ENCODE results near the gene NDUFS2.

NDUFS2 gene

DNA sequence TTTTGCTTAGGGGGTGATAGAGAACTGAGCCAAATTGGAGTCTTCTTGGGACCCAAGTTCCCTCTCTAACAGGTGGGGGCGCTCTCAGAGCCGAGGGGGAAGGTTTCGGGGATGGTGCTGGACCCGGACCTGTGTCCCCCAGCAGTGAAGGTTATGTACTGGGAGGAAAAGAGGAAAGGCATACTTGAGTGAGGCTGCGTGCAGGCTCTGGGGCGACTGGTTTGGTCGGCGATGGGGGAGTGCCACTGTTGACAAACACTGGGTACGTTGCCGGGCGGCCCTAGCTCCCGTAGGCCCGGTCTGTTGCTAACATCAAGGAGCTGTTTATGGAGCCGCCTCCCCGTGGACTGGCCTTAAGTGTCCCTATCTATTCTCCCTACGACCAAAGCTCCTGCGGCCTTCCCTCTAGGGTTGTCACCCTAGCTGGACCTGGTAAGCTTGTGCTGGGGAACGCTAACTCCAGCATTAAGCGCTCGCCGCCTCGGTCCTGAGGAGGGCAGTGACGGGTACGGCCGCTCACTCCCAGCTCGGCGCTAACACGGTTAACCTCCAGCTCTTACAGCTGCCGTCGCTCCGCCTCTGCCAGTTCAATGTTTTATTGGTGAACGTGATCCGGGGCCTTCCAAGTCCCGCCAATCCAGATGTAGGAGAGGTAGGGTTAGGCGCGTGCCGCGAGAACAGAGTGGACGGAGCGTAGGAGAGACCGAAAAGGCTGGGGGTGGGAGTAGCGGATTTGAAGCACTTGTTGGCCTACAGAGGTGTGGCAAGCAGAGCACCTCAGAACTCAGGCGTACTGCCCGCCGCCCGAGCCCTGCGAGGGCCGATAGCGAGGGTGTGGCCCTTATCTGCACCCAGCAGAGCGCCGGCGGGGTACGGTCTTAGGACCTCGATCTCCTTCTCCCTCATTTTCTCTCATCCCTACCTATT, 36.2 kb upstream of the NDUFS2 start, which contains the start of gene PPOX:
Gene PPOX, plus strand, starts transcription at position 685 of the 927 bp plus-strand sequence. CDS start 422 bp downstream, outside the sequence.
- TF ChIP-seq, protein P1, sequence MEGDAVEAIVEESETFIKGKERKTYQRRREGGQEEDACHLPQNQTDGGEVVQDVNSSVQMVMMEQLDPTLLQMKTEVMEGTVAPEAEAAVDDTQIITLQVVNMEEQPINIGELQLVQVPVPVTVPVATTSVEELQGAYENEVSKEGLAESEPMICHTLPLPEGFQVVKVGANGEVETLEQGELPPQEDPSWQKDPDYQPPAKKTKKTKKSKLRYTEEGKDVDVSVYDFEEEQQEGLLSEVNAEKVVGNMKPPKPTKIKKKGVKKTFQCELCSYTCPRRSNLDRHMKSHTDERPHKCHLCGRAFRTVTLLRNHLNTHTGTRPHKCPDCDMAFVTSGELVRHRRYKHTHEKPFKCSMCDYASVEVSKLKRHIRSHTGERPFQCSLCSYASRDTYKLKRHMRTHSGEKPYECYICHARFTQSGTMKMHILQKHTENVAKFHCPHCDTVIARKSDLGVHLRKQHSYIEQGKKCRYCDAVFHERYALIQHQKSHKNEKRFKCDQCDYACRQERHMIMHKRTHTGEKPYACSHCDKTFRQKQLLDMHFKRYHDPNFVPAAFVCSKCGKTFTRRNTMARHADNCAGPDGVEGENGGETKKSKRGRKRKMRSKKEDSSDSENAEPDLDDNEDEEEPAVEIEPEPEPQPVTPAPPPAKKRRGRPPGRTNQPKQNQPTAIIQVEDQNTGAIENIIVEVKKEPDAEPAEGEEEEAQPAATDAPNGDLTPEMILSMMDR (IDR thresholded peaks at IDR 0.05; ENCODE audit: low read depth, low read length): peak; percentile 51

DNA sequence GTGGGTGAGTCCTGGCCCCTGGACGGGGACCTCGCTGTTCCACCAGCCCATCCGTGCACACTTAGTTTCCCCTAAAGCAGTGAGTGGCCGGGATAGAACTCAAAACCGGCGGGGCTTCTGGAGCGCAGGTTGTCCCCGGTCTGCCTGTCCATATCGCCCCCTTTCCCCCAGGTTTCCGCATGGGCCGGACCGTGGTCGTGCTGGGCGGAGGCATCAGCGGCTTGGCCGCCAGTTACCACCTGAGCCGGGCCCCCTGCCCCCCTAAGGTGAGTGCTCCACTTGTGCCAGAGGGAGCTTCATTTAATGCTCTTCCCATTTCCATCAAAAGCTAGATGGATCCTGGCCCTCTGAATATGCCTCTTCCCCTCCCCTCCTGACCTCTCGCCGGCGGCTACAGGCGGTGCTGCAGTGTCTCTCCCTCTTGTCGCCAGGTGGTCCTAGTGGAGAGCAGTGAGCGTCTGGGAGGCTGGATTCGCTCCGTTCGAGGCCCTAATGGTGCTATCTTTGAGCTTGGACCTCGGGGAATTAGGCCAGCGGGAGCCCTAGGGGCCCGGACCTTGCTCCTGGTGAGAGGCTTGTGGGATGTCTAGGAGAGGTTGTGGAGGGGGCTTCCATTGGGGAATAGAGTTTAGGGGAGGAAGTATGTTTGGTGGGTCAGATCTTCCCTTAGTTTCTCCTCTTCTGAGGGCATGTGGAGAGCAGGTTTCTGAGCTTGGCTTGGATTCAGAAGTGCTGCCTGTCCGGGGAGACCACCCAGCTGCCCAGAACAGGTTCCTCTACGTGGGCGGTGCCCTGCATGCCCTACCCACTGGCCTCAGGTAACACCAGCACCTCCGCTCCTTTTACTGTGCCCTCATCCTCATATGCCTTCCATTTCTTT, 35.3 kb upstream of the NDUFS2 start:
- TF ChIP-seq, protein P1 (IDR thresholded peaks at IDR 0.05; ENCODE audit: low read depth, low read length): no peak
- no peak for DNase-seq (ENCODE audit: extremely low read depth, low read depth)

More for the DNA sequence above, 36.2 kb upstream of the NDUFS2 start, which contains the start of gene PPOX:
- peak; percentile 94 for DNase-seq (ENCODE audit: extremely low read depth, low read depth)

DNA sequence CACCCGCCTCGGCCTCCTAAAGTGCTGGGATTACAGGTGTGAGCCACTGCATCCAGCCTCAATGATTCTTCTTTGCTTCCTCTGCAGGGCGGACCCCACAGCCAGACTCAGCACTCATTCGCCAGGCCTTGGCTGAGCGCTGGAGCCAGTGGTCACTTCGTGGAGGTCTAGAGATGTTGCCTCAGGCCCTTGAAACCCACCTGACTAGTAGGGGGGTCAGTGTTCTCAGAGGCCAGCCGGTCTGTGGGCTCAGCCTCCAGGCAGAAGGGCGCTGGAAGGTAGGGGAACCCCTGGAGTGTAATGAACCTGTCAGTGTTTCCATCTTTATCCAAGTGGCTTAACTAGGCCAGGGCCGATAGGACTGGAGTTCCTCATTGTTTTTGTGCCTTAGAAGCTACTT, 33.3 kb upstream of the NDUFS2 start:
- TF ChIP-seq, protein P1 (IDR thresholded peaks at IDR 0.05; ENCODE audit: low read depth, low read length): no peak
- DNase-seq (ENCODE audit: extremely low read depth, low read depth): no peak

DNA sequence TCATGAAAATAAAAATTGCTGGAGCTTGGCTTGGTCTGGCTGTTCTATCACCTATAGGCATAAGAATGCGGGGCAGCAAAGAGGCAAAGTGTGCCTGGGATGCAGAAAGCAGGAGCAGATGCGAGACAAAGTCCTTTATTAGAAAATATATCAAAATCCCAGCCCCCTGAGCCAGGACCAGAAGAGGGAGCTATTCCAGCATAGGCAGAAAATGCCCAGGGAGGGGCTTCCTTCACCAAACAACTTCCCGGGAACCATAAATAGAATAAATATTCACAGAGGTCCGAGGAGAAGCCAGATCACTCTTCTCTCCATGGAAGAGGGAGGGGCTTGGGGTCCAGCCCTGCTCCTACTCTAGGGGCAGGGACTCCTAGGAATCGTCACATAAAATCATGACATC, 31.0 kb upstream of the NDUFS2 start:
- DNase-seq (ENCODE audit: extremely low read depth, low read depth): no peak
- TF ChIP-seq, protein P1 (IDR thresholded peaks at IDR 0.05; ENCODE audit: low read depth, low read length): peak; percentile 5; the same call in 1 of the 2 replicates

DNA sequence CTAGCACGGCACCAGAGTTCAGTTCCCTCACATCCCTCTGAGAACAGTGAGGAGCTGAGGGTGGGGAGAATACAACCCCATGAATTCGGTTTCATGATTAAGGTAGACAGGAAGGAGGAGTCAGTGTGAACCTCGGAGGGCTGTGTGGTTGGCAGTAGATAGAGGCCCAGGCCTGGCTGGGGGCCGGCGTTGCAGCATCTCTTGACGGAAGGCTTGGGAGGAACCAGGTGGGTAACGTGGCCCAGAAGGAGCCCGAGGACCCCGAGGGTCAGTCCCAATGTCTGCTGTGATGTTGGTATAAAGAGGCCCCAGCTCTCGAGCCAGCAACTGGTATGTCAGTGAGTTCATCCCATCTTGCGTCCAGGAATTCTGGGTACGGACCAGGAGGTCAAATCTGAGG, 30.5 kb upstream of the NDUFS2 start:
- TF ChIP-seq, protein P1 (IDR thresholded peaks at IDR 0.05; ENCODE audit: low read depth, low read length): no peak
- no peak for DNase-seq (ENCODE audit: extremely low read depth, low read depth)

DNA sequence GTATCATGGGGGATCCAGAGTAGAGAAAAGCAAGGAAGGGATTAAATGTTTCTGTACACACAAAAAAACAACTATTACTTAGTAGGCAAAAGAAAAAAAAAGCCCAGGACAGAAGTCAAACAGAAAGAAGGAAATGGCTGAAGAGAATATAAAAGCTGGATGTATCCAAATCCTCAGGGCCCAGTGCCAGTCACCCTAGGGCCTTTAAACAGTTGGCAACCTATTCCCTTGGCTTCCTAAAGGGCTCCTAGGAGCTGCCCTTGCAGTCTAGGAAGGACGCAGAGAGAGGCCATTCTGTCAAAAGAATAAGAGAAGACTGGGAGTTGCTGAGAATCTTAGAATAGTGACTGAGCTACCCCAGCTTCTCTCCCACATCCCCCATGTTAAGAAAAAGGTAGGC, 29.8 kb upstream of the NDUFS2 start:
- DNase-seq (ENCODE audit: extremely low read depth, low read depth): no peak
- TF ChIP-seq, protein P1 (IDR thresholded peaks at IDR 0.05; ENCODE audit: low read depth, low read length): no peak
